Left ventricle myocardium inferior (tissue), 1 donor: ENCODE measurements around the gene KIAA1217. TPM values are rescaled to one million over a fixed set of nuclear protein-coding genes. Genes with fewer than 3 reads are reported as not detected.
A peak's percentile ranks its signal among the peaks of the same experiment; 100 is the strongest.

ENCODE experiments used
- DNase-seq: peaks from one replicate; pipeline ENCODE4 v3.0.0-alpha.2; 2020
- H3K27ac ChIP-seq: fragments of 200-600 bp; replicated peaks from 2 replicates; pipeline ENCODE4 v1.8.0; 2021
- H3K27me3 ChIP-seq: fragments of 200-600 bp; 2 replicates; pipeline ENCODE4 v1.8.0; 2021; ENCODE audit warnings: low read depth
- H3K36me3 ChIP-seq: fragments of 200-600 bp; 2 replicates; pipeline ENCODE4 v1.8.0; 2021
- H3K4me1 ChIP-seq: fragments of 200-600 bp; 2 replicates; pipeline ENCODE4 v1.8.0; 2021
- H3K4me3 ChIP-seq: fragments of 200-600 bp; 2 replicates; pipeline ENCODE4 v1.8.0; 2021; ENCODE audit warnings: mild to moderate bottlenecking, moderate library complexity
- H3K9me3 ChIP-seq: fragments of 200-600 bp; replicated peaks from 2 replicates; pipeline ENCODE4 v1.8.0; 2021
- CTCF ChIP-seq: fragments of 200-600 bp; IDR thresholded peaks from 2 replicates; pipeline ENCODE4 v1.8.0; 2021; ENCODE audit warnings: antibody characterized with exemption, mild to moderate bottlenecking, borderline replicate concordance
- intact Hi-C: fragments of 100-400 bp; cut with micrococcal nuclease; formaldehyde crosslinking; loops from one replicate; pipeline ENCODE4 v1.11.0; 2022
- total RNA-seq: library from RNA; stranded (reverse); fragmentation: NEBNext Ultra II Directional; extraction: Animal tissue kit (Norgen Biotek cat#: 25700); gene quantifications from one replicate; pipeline ENCODE4 v1.2.1, GENCODE V29; 2021
- donor health status: DM: no; HTN: yes; CAD: no; lungs with severe emphysema.

The KIAA1217 gene
- total RNA-seq, 1 donor from 2014 or later = 30.2 TPM

DNA sequence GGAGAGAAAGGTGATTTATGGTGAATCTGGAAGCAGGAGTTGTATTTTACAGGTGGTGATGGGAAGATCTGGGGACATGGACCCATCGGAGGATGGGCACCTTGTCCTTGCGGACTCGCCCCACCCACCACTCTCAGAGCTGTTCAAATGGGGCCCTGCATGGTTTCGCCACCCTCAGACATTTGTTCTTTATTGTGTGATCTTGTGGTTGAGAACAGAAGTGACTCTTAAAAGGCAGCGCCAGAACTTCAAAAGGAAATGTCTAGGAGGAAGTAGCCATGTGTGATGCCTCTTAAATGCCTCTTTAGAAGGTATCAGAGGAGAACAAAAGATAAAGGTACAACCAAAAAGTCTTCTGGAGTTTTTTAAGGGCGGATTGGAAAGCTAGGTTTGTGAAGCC lies 205.7 kb downstream of the KIAA1217 start:
- intact Hi-C loops = no loop called here
- H3K36me3 ChIP-seq = peaks cover 8% of the 10 kb centered on the region
- peaks cover 14% of the 10 kb centered on the region for H3K9me3 ChIP-seq
- no peak overlapping the region for H3K4me3 ChIP-seq
- no peak for DNase-seq
- H3K27me3 ChIP-seq = no peaks in the 10 kb centered on the region
- H3K27ac ChIP-seq = no peak overlapping the region
- H3K4me1 ChIP-seq = peaks cover 42% of the 10 kb centered on the region
- TF ChIP-seq CTCF = no peak

GRCh38 chr10:24415455-24416125 lies 206.7 kb downstream of the KIAA1217 start:
- peak; percentile 91 for DNase-seq
- intact Hi-C loops = no loop called here
- peaks cover 14% of the 10 kb centered on the region for H3K9me3 ChIP-seq
- no peaks in the 10 kb centered on the region for H3K27me3 ChIP-seq
- peaks cover 8% of the 10 kb centered on the region for H3K36me3 ChIP-seq
- peaks cover 42% of the 10 kb centered on the region for H3K4me1 ChIP-seq
- H3K4me3 ChIP-seq = no peak overlapping the region
- no peak for TF ChIP-seq CTCF
- peak overlapping the region; percentile 76 for H3K27ac ChIP-seq

DNA sequence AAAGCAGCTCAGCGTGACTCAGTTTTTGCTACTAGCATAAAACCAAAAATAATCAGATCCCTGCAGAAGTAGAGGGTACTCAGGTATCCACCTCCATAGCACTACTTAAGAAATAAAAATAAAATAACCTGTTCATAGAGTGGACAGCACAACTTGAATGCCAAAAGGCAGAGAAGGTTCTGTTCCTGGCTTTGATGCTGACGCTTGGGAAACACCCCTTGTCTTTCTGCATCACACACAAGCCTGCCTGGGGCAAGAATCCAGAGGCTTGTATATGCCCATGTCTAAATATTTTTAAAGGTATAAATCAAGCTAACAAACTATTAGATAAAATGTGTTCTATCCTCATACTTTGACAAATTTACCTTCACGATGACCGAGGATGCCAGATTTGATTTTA lies 207.3 kb downstream of the KIAA1217 start:
- no peak for DNase-seq
- Histone ChIP-seq H3K4me3 (no peak overlapping the region), H3K9me3 (peaks cover 14% of the 10 kb centered on the region), H3K27ac (peak overlapping the region; percentile 76), H3K27me3 (no peaks in the 10 kb centered on the region), H3K36me3 (peaks cover 8% of the 10 kb centered on the region), H3K4me1 (peaks cover 42% of the 10 kb centered on the region)
- intact Hi-C loops = no loop called here
- TF ChIP-seq CTCF = no peak

- intact Hi-C loops = no loop called here
- H3K9me3 ChIP-seq = peaks cover 14% of the 10 kb centered on the region
- peak overlapping the region; percentile 76 for H3K27ac ChIP-seq
- peaks cover 7% of the 10 kb centered on the region for H3K36me3 ChIP-seq
- peaks cover 36% of the 10 kb centered on the region for H3K4me1 ChIP-seq
- H3K27me3 ChIP-seq = no peaks in the 10 kb centered on the region
- TF ChIP-seq CTCF = no peak
- DNase-seq = no peak
- no peak overlapping the region for H3K4me3 ChIP-seq
Measured at GRCh38 chr10:24417053-24417452, 208.1 kb downstream of the KIAA1217 start.

DNA sequence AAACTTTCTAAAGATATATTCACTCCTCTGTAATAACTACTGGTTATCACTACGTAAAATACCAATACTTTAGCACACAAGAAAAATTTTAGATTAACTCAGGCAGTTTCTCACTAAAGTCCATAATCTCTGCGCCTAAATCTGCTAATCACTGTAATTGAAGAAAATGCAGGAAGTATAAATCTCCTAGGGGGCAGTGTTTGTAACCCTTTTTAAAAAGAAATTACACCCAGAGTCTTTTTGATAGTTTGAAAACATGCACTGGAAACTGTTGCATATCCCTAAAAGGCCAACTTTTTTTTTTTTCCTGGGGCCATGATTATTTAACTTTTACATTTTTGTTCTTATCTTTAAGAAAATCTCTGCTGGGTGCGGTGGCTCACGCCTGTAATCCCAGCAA lies 209.6 kb downstream of the KIAA1217 start:
- H3K27me3 ChIP-seq = no peaks in the 10 kb centered on the region
- peak; percentile 18 for TF ChIP-seq CTCF
- H3K4me3 ChIP-seq = no peak overlapping the region
- intact Hi-C loops = no loop called here
- no peak for DNase-seq
- H3K36me3 ChIP-seq = no peaks in the 10 kb centered on the region
- H3K9me3 ChIP-seq = peaks cover 3% of the 10 kb centered on the region
- H3K27ac ChIP-seq = no peak overlapping the region
- peaks cover 31% of the 10 kb centered on the region for H3K4me1 ChIP-seq
